ENCODE measurements around the gene RAD50. TPM values are rescaled to one million over a fixed set of nuclear protein-coding genes. Genes with fewer than 3 reads are reported as not detected.

Gene RAD50
- polyA plus RNA-seq, 1 of the 3 experiments (the other 2 are of a cell fraction), result 20.0 TPM

GRCh38 chr5:132679717-132680380 lies 123.1 kb downstream of the RAD50 start:
- H3K4me1 ChIP-seq (ENCODE audit: control insufficient read depth in 1 of 2, insufficient read depth in 2 of 2, low read depth in 1 of 2, low read length in 1 of 2), result peaks cover 0 to 21% of the 10 kb centered on the region in 2 experiments; a peak in 3 of 4 replicates
- WGBS (ENCODE audit: low lambda C conversion rate), result 96% methylated on average over 15 of the region's 15 CpGs
- H3K4me3 ChIP-seq (ENCODE audit: low read depth in 2 of 2, low read length in 1 of 2), result no peak overlapping the region
- H3K36me3 ChIP-seq (replicated peaks in 1 of 2; ENCODE audit: control insufficient read depth in 1 of 2, insufficient read depth in 2 of 2, low read length in 1 of 2), result no peaks in the 10 kb centered on the region
- no peak for TF ChIP-seq IRF3 (IDR thresholded peaks at IDR 0.05; ENCODE audit: low read depth, low read length)
- TF ChIP-seq GATA2 (CRISPR knock-in tag; IDR thresholded peaks at IDR 0.05), result no peak
- no peak for TF ChIP-seq FOXM1 (IDR thresholded peaks at IDR 0.05; ENCODE audit: low read depth)
- no peaks in the 10 kb centered on the region for H3K9me2 ChIP-seq
- no peak overlapping the region for H3K4me2 ChIP-seq
- ChIA-PET CTCF (no interaction called here), POLR2A (no interaction called here)
- H3K9ac ChIP-seq, result no peak overlapping the region
- no peak for DNase-seq
- no peaks in the 10 kb centered on the region for H4K20me1 ChIP-seq (ENCODE audit: insufficient read depth)
- H3K27me3 ChIP-seq (ENCODE audit: insufficient read depth), result no peaks in the 10 kb centered on the region
- H2AFZ ChIP-seq (ENCODE audit: low read depth), result no peak overlapping the region
- H3K79me2 ChIP-seq (ENCODE audit: insufficient read depth), result no peaks in the 10 kb centered on the region
- no peak overlapping the region for H3K27ac ChIP-seq (ENCODE audit: low read depth in 2 of 2, low read length in 1 of 2)
- H3K9me3 ChIP-seq, result no peaks in the 10 kb centered on the region
- peaks cover 21% of the 10 kb centered on the region for H3F3A ChIP-seq (replicated peaks; ENCODE audit: insufficient read depth)

DNA sequence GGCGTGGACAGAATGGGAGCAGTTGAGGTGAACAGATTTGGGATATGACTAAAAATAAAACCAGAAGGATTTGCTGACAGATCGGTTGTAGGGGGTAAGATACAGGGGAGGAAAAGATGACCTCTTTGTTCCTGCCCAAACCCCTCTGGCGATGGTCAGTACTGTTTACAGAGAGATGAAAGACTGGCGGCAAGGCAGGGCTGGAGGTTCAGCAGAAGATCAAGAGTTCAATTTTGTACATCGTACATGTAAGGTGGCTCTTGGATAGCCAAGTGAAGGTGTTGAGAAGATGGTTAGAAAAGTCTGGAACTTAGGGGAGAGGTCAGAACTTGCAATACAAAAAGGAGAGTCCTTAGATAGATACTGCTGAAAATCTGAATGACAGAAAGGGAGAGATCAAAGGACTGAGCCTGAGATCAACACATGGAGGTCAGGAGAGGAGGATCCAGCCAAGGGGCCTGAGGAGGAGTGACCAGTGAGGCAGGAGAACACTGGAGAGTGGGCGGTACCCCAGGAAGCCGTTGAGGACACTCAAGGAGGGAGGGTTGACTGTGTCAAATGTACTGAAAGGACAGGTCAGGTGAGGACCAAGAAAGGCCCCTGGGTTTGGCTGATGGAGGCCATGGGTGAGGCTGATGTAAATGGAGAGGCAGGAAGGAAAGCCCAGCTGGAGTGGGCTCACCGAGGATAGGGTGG lies 124.2 kb downstream of the RAD50 start:
- DNase-seq, result no peak
- H3K27me3 ChIP-seq (ENCODE audit: insufficient read depth), result no peaks in the 10 kb centered on the region
- peaks cover 0 to 16% of the 10 kb centered on the region in 2 experiments; a peak in 2 of 4 replicates for H3K4me1 ChIP-seq (ENCODE audit: control insufficient read depth in 1 of 2, insufficient read depth in 2 of 2, low read depth in 1 of 2, low read length in 1 of 2)
- WGBS (ENCODE audit: low lambda C conversion rate), result 85% methylated on average over 8 of the region's 8 CpGs
- no peak overlapping the region for H3K4me3 ChIP-seq (ENCODE audit: low read depth in 2 of 2, low read length in 1 of 2)
- POLR2A ChIA-PET, result no interaction called here
- TF ChIP-seq REST (IDR thresholded peaks at IDR 0.05; ENCODE audit: low read depth, low read length) (no peak), FOXM1 (IDR thresholded peaks at IDR 0.05; ENCODE audit: low read depth) (no peak), MXI1 (IDR thresholded peaks at IDR 0.05; ENCODE audit: low read depth, low read length) (no peak), MEF2A (IDR thresholded peaks at IDR 0.05; ENCODE audit: borderline replicate concordance, low read depth) (no peak), NFIC (IDR thresholded peaks at IDR 0.05; ENCODE audit: borderline replicate concordance) (no peak), RXRA (IDR thresholded peaks at IDR 0.05; ENCODE audit: borderline replicate concordance, low read depth) (no peak), MAX (IDR thresholded peaks at IDR 0.05; ENCODE audit: low read depth) (no peak), USF1 (IDR thresholded peaks at IDR 0.05; ENCODE audit: borderline replicate concordance, low read depth) (no peak), CTCF (IDR thresholded peaks at IDR 0.05) (no peak), GABPA (IDR thresholded peaks at IDR 0.05; ENCODE audit: low read depth) (no peak), RFX5 (IDR thresholded peaks at IDR 0.05; ENCODE audit: low read length) (no peak), GATA2 (CRISPR knock-in tag; IDR thresholded peaks at IDR 0.05) (no peak), POLR2AphosphoS5 (IDR thresholded peaks at IDR 0.05; ENCODE audit: low read depth, low read length) (no peak), JUND (IDR thresholded peaks at IDR 0.05) (no peak), USF2 (IDR thresholded peaks at IDR 0.05; ENCODE audit: borderline replicate concordance, low read depth, low read length) (no peak)
- no peaks in the 10 kb centered on the region for H3K79me2 ChIP-seq (ENCODE audit: insufficient read depth)
- H3K9me2 ChIP-seq, result no peaks in the 10 kb centered on the region
- no peaks in the 10 kb centered on the region for H3K9me3 ChIP-seq
- H3F3A ChIP-seq (replicated peaks; ENCODE audit: insufficient read depth), result peaks cover 17% of the 10 kb centered on the region
- H3K36me3 ChIP-seq (replicated peaks in 1 of 2; ENCODE audit: control insufficient read depth in 1 of 2, insufficient read depth in 2 of 2, low read length in 1 of 2), result no peaks in the 10 kb centered on the region
- H3K9ac ChIP-seq, result no peak overlapping the region
- CTCF ChIA-PET, result interaction anchor here (0.8 kb wide), 1 partner anchor 180 kb away, joined by 3 read pairs; no protein-coding TSS in a partner anchor
- H3K27ac ChIP-seq (ENCODE audit: low read depth in 2 of 2, low read length in 1 of 2), result no peak overlapping the region
- H4K20me1 ChIP-seq (ENCODE audit: insufficient read depth), result no peaks in the 10 kb centered on the region
- no peak overlapping the region for H2AFZ ChIP-seq (ENCODE audit: low read depth)
- no peak overlapping the region for H3K4me2 ChIP-seq
